ENCODE results near the gene KMT2E. TPM values are rescaled to one million over a fixed set of nuclear protein-coding genes. Genes with fewer than 3 reads are reported as not detected.

Gene KMT2E
- polyA plus RNA-seq, 2 of the 4 experiments (the other 2 are of a cell fraction): 9.4 to 23.4 TPM

DNA sequence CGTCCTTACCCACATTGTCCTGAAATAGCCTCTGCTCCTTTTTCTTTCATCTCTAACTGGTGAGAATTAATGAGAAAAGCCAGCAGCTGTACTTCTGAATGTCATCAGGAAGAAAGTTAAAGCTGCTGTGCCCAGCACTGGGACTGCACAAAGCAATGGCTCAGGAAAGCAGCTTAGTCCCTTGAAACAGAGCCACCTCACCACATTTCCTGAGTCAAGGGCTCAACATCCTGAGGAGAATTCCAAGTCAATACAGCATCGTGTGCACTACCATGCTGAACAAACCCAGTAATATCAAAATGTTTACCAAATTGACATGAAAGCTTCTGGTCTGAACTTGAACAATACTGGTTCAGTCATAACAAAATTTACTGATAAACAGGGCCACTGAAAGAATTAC lies 140.1 kb downstream of the KMT2E start:
- ChIA-PET POLR2A (no interaction called here), CTCF (interaction anchor here (1.0 to 1.4 kb wide), 3 partner anchors 9 to 32 kb away, joined by 3 to 8 read pairs (median 5); no protein-coding TSS in a partner anchor)
- H3K4me3 ChIP-seq: no peak overlapping the region
- H3K27ac ChIP-seq: no peak overlapping the region
- WGBS (ENCODE audit: missing lambda C conversion rate): 75% methylated on average over 2 of the region's 2 CpGs
- no peak overlapping the region for H3K4me2 ChIP-seq
- DNase-seq (ENCODE audit: low read depth in 1 of 2, low spot score in 1 of 2) (no peak), ATAC-seq (no peak), FAIRE-seq (no peak)
- H3K4me1 ChIP-seq: 0 out of 3 replicates have a peak, but pooled peaks cover 4% of the 10 kb centered on the region
- TF ChIP-seq TP53 (CRISPR knock-in tag; IDR thresholded peaks at IDR 0.05) (no peak), GATA3 (IDR thresholded peaks at IDR 0.05; ENCODE audit: borderline replicate concordance) (no peak), FOSL2 (IDR thresholded peaks at IDR 0.05) (no peak), FOSL2 (CRISPR knock-in tag; IDR thresholded peaks at IDR 0.05) (no peak), EP300 (IDR thresholded peaks at IDR 0.05) (no peak), PHF8 (IDR thresholded peaks at IDR 0.05; ENCODE audit: borderline replicate concordance, low read depth) (no peak), HEYL (CRISPR knock-in tag; IDR thresholded peaks at IDR 0.05) (no peak), KDM5A (IDR thresholded peaks at IDR 0.05) (no peak), BHLHE40 (IDR thresholded peaks at IDR 0.05; ENCODE audit: low read depth, low read length) (no peak), MYC (IDR thresholded peaks at IDR 0.05; ENCODE audit: borderline replicate concordance, low read length) (no peak), CBX2 (IDR thresholded peaks at IDR 0.05; ENCODE audit: borderline replicate concordance, low read depth) (no peak), RARB (CRISPR knock-in tag; IDR thresholded peaks at IDR 0.05) (no peak), KDM1A (IDR thresholded peaks at IDR 0.05; ENCODE audit: low read depth) (no peak), HOXB5 (CRISPR knock-in tag; IDR thresholded peaks at IDR 0.05) (no peak), SREBF2 (IDR thresholded peaks at IDR 0.05) (no peak), JUN (IDR thresholded peaks at IDR 0.05) (no peak), RFX5 (IDR thresholded peaks at IDR 0.05) (no peak)
- TF ChIP-seq, protein P1, sequence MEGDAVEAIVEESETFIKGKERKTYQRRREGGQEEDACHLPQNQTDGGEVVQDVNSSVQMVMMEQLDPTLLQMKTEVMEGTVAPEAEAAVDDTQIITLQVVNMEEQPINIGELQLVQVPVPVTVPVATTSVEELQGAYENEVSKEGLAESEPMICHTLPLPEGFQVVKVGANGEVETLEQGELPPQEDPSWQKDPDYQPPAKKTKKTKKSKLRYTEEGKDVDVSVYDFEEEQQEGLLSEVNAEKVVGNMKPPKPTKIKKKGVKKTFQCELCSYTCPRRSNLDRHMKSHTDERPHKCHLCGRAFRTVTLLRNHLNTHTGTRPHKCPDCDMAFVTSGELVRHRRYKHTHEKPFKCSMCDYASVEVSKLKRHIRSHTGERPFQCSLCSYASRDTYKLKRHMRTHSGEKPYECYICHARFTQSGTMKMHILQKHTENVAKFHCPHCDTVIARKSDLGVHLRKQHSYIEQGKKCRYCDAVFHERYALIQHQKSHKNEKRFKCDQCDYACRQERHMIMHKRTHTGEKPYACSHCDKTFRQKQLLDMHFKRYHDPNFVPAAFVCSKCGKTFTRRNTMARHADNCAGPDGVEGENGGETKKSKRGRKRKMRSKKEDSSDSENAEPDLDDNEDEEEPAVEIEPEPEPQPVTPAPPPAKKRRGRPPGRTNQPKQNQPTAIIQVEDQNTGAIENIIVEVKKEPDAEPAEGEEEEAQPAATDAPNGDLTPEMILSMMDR (IDR thresholded peaks at IDR 0.05): no peak
- TF ChIP-seq, protein P2, sequence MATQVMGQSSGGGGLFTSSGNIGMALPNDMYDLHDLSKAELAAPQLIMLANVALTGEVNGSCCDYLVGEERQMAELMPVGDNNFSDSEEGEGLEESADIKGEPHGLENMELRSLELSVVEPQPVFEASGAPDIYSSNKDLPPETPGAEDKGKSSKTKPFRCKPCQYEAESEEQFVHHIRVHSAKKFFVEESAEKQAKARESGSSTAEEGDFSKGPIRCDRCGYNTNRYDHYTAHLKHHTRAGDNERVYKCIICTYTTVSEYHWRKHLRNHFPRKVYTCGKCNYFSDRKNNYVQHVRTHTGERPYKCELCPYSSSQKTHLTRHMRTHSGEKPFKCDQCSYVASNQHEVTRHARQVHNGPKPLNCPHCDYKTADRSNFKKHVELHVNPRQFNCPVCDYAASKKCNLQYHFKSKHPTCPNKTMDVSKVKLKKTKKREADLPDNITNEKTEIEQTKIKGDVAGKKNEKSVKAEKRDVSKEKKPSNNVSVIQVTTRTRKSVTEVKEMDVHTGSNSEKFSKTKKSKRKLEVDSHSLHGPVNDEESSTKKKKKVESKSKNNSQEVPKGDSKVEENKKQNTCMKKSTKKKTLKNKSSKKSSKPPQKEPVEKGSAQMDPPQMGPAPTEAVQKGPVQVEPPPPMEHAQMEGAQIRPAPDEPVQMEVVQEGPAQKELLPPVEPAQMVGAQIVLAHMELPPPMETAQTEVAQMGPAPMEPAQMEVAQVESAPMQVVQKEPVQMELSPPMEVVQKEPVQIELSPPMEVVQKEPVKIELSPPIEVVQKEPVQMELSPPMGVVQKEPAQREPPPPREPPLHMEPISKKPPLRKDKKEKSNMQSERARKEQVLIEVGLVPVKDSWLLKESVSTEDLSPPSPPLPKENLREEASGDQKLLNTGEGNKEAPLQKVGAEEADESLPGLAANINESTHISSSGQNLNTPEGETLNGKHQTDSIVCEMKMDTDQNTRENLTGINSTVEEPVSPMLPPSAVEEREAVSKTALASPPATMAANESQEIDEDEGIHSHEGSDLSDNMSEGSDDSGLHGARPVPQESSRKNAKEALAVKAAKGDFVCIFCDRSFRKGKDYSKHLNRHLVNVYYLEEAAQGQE (IDR thresholded peaks at IDR 0.05): no peak
- TF ChIP-seq, protein P3, sequence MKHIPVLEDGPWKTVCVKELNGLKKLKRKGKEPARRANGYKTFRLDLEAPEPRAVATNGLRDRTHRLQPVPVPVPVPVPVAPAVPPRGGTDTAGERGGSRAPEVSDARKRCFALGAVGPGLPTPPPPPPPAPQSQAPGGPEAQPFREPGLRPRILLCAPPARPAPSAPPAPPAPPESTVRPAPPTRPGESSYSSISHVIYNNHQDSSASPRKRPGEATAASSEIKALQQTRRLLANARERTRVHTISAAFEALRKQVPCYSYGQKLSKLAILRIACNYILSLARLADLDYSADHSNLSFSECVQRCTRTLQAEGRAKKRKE (CRISPR knock-in tag; IDR thresholded peaks at IDR 0.05; ENCODE audit: low read depth): no peak
- H3K9me3 ChIP-seq: no peaks in the 10 kb centered on the region

DNA sequence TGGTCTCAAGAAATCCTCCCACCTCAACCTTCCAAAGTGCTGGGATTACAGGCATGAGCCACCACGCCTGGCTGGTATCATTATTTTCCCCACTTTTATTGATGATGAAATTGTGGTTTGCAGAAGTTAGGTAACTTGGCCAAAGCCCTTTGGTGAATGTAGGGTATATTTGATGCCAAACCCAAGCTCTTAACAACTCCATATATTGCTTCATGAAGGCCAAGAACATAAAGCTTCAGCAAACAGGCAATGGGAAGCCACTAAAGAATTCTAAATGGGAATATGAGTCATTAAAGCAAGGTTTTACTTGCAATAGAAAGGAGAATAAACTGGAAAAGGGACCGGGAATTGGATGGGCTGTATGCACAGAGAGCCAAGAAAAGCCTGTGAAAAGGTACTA lies 142.7 kb downstream of the KMT2E start:
- no peak for FAIRE-seq
- POLR2A ChIA-PET: no interaction called here
- no peak for DNase-seq (ENCODE audit: low read depth in 1 of 2, low spot score in 1 of 2)

More for the DNA sequence above, 142.7 kb downstream of the KMT2E start:
- H3K4me3 ChIP-seq: no peak overlapping the region
- ATAC-seq: no peak
- H3K4me2 ChIP-seq: no peak overlapping the region
- no peaks in the 10 kb centered on the region for H3K9me3 ChIP-seq
- H3K4me1 ChIP-seq: no peaks in the 10 kb centered on the region
- no peak for TF ChIP-seq KDM5A (IDR thresholded peaks at IDR 0.05)
- no peak for TF ChIP-seq NR3C1 (IDR thresholded peaks at IDR 0.05)
- no peak for TF ChIP-seq HOXB13 (CRISPR knock-in tag; IDR thresholded peaks at IDR 0.05; ENCODE audit: low read depth)
- no peak for TF ChIP-seq FOSB (CRISPR knock-in tag; IDR thresholded peaks at IDR 0.05)
- TF ChIP-seq ZC3H11A (IDR thresholded peaks at IDR 0.05): no peak
- TF ChIP-seq, protein P4, sequence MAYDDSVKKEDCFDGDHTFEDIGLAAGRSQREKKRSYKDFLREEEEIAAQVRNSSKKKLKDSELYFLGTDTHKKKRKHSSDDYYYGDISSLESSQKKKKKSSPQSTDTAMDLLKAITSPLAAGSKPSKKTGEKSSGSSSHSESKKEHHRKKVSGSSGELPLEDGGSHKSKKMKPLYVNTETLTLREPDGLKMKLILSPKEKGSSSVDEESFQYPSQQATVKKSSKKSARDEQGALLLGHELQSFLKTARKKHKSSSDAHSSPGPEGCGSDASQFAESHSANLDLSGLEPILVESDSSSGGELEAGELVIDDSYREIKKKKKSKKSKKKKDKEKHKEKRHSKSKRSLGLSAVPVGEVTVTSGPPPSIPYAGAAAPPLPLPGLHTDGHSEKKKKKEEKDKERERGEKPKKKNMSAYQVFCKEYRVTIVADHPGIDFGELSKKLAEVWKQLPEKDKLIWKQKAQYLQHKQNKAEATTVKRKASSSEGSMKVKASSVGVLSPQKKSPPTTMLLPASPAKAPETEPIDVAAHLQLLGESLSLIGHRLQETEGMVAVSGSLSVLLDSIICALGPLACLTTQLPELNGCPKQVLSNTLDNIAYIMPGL (CRISPR knock-in tag; IDR thresholded peaks at IDR 0.05; ENCODE audit: borderline replicate concordance): no peak
- TF ChIP-seq, protein P5, sequence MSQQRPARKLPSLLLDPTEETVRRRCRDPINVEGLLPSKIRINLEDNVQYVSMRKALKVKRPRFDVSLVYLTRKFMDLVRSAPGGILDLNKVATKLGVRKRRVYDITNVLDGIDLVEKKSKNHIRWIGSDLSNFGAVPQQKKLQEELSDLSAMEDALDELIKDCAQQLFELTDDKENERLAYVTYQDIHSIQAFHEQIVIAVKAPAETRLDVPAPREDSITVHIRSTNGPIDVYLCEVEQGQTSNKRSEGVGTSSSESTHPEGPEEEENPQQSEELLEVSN (IDR thresholded peaks at IDR 0.05; ENCODE audit: borderline replicate concordance, low read depth): no peak
- TF ChIP-seq NPAS2 (CRISPR knock-in tag; IDR thresholded peaks at IDR 0.05; ENCODE audit: borderline replicate concordance): no peak
- TF ChIP-seq RFX5 (IDR thresholded peaks at IDR 0.05): no peak
- TF ChIP-seq RCOR1 (IDR thresholded peaks at IDR 0.05; ENCODE audit: low read depth, low read length): no peak
- TF ChIP-seq PHF8 (IDR thresholded peaks at IDR 0.05; ENCODE audit: borderline replicate concordance, low read depth): no peak
- no peak for TF ChIP-seq CBX8 (IDR thresholded peaks at IDR 0.05)
- no peak for TF ChIP-seq CHD2 (IDR thresholded peaks at IDR 0.05; ENCODE audit: low read length, partially characterized antibody)
- TF ChIP-seq ZNF302 (CRISPR knock-in tag; IDR thresholded peaks at IDR 0.05): no peak
- no peak for TF ChIP-seq POLR2AphosphoS2 (conservative IDR thresholded peaks at IDR 0.05; ENCODE audit: low read length)
- H3K27ac ChIP-seq: no peak overlapping the region
- WGBS (ENCODE audit: missing lambda C conversion rate): 98% methylated on average over 2 of the region's 2 CpGs
- CTCF ChIA-PET: interaction anchor here (1.3 kb wide), 1 partner anchor 14 kb away, joined by 5 read pairs; no protein-coding TSS in a partner anchor
